Stimulated activated effector memory CD8-positive, alpha-beta T cell treated with anti-CD3 and anti-CD28 coated beads, Interleukin-12 subunit alpha, Interleukin-12 subunit beta, amount 100 ng/mL, for 72 hours (primary cell): ENCODE data around the gene DLG4.
A peak's percentile ranks its signal among the peaks of the same experiment; 100 is the strongest.

Experiments
- ATAC-seq: fragments of 150-1000 bp; cut with Tn5 transposase; 2 replicates; pipeline ENCODE4 v1.10.0; 2021
- DNase-seq, 2 donors: peaks; one replicate each; pipeline ENCODE4 v3.0.0; 2021 to 2022; ENCODE audit warnings: low spot score in 2 of 2
- H3K27ac Mint-ChIP-seq: one replicate; pipeline ENCODE4 v1.8.0; 2022; ENCODE audit warnings: mild to moderate bottlenecking, mixed read lengths
- H3K36me3 Mint-ChIP-seq: one replicate; pipeline ENCODE4 v1.8.0; 2022; ENCODE audit warnings: mild to moderate bottlenecking, mixed read lengths
- H3K4me1 Mint-ChIP-seq: one replicate; pipeline ENCODE4 v1.8.0; 2022; ENCODE audit warnings: mixed read lengths
- H3K4me3 Mint-ChIP-seq: one replicate; pipeline ENCODE4 v1.8.0; 2022; ENCODE audit warnings: mild to moderate bottlenecking, mixed read lengths
- H3K9me3 Mint-ChIP-seq: one replicate; pipeline ENCODE4 v1.8.0; 2022; ENCODE audit warnings: mixed read lengths

DLG4 gene

GRCh38 chr17:7239091-7240027 lies 19.7 kb upstream of the DLG4 start, which contains the start of gene PHF23:
Gene PHF23, minus strand, starts transcription at chr17:7239457. Its CDS starts 178 bp downstream, at chr17:7239279.
- H3K9me3 Mint-ChIP-seq = no peaks in the 10 kb centered on the region
- H3K27ac Mint-ChIP-seq = peak within 1 kb of the TSS; percentile 97
- peaks cover 96% of the 10 kb centered on the region for H3K36me3 Mint-ChIP-seq
- H3K4me3 Mint-ChIP-seq = peak within 1 kb of the TSS; percentile 99
- DNase-seq = peak; percentile 93 to 99
- peak; percentile 77 for ATAC-seq
- peaks cover 75% of the 10 kb centered on the region for H3K4me1 Mint-ChIP-seq

- Mint-ChIP-seq H3K27ac (peak overlapping the region; percentile 97), H3K36me3 (peaks cover 96% of the 10 kb centered on the region), H3K4me3 (peak overlapping the region; percentile 99), H3K4me1 (peaks cover 80% of the 10 kb centered on the region), H3K9me3 (no peaks in the 10 kb centered on the region)
- ATAC-seq = no peak
- DNase-seq = no peak
Observed at GRCh38 chr17:7238420-7239090, 18.9 kb upstream of the DLG4 start.

DNA sequence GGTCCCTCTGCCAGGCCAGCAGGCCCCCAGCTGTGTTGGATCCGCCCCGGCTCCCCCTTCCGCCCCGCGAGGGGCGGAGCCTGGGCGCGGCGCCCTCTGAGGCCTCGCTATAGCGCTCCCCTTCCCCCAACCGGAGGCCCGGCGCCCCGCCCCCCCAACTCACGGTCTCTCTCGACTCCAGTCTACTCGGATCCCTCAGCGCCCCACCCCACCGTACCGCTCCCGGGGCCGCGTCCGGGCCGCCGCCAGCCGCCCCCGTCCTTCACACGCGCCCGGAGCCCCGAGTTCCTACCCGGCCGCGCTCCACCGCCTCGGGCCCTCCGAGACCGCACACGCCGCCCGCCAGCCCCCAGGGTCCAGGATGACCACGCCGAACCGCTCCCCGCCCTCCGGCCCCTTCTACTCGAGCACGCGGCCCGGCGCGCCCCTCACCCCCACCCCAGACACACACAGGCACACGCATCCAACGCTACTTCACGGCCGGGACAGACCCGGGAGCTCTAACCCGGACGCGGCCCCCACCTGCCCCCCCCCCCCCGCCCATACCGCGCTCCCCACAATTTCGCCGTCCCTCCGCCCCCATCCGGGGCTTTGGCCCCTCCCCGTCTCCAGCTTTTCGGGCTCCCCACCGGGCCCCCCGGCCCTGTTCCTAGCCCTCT lies 18.3 kb upstream of the DLG4 start:
- Mint-ChIP-seq H3K4me3 (peak overlapping the region; percentile 99), H3K4me1 (peaks cover 80% of the 10 kb centered on the region), H3K9me3 (no peaks in the 10 kb centered on the region), H3K27ac (peak overlapping the region; percentile 97), H3K36me3 (peaks cover 92% of the 10 kb centered on the region)
- DNase-seq (peak; percentile 77 to 89), ATAC-seq (peak; percentile 52)

GRCh38 chr17:7237266-7237760 lies 17.7 kb upstream of the DLG4 start:
- peak overlapping the region; percentile 97 for H3K27ac Mint-ChIP-seq
- H3K9me3 Mint-ChIP-seq = no peaks in the 10 kb centered on the region
- ATAC-seq (no peak), DNase-seq (no peak)
- H3K36me3 Mint-ChIP-seq = peaks cover 88% of the 10 kb centered on the region
- peaks cover 79% of the 10 kb centered on the region for H3K4me1 Mint-ChIP-seq
- peak overlapping the region; percentile 99 for H3K4me3 Mint-ChIP-seq

- peaks cover 88% of the 10 kb centered on the region for H3K36me3 Mint-ChIP-seq
- peak overlapping the region; percentile 97 for H3K27ac Mint-ChIP-seq
- ATAC-seq (no peak), DNase-seq (no peak)
- H3K4me3 Mint-ChIP-seq = peak overlapping the region; percentile 99
- H3K4me1 Mint-ChIP-seq = peaks cover 79% of the 10 kb centered on the region
- no peaks in the 10 kb centered on the region for H3K9me3 Mint-ChIP-seq
Observed at GRCh38 chr17:7236808-7237207, 17.2 kb upstream of the DLG4 start.

DNA sequence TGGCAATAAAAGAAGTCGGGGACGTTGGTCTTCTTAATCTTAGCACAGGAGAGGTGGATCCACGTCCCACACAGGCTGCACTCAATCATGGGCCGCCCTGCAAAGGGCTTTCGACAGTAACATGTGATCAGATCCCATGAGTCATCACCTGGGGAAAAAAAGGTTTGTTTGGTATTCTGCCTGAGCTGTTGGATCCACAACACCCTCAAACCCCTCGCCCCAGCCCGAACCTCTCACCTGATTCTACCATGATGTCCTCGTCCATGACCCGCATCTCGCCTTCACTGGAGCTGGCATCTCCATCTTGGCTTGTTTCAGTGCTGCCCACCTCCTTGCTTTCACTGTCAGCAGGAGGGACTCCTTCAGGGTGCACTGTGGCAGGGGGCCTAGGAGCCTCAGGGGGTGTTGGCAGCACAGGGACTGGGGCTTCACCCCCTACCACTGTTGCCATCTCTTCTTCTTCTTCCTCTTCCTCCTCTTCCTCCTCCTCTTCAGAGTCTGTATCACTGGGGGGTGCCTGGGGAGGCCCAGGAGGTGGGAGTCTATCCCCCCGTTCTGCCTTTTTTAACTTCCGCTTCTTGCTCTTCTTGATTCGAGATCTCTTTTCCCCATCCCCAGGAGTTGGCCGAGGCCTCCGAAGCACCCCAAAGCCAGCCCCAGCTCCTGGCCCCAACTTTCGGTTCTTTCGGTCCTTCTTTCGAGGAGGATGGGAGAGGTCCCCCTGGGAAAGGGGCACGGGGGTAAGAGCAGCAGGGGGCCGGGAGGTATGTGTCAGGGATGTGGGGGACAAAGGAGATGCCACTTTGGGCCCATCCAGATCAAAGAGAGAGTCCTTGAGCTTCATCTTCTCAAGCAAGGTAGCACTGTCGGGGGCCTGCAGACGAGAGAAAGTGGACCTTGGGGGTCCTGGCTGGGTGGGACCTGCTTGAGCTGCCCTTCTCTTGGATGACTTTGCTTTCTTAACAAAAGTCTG lies 16.3 kb upstream of the DLG4 start:
- ATAC-seq (no peak), DNase-seq (no peak)
- Mint-ChIP-seq H3K27ac (peak overlapping the region; percentile 36), H3K9me3 (no peaks in the 10 kb centered on the region), H3K4me3 (peak overlapping the region; percentile 99), H3K4me1 (peaks cover 74% of the 10 kb centered on the region), H3K36me3 (peaks cover 82% of the 10 kb centered on the region)

GRCh38 chr17:7234083-7234951 lies 14.7 kb upstream of the DLG4 start, which contains the start of gene DVL2:
Gene DVL2, minus strand, starts transcription at chr17:7234517. Its CDS starts 255 bp downstream, at chr17:7234262.
- Mint-ChIP-seq H3K4me3 (peak within 1 kb of the TSS; percentile 99), H3K4me1 (peaks cover 68% of the 10 kb centered on the region), H3K9me3 (no peaks in the 10 kb centered on the region), H3K36me3 (peaks cover 80% of the 10 kb centered on the region), H3K27ac (peak within 1 kb of the TSS; percentile 95)
- DNase-seq (peak; percentile 85 to 98), ATAC-seq (peak; percentile 65)

DNA sequence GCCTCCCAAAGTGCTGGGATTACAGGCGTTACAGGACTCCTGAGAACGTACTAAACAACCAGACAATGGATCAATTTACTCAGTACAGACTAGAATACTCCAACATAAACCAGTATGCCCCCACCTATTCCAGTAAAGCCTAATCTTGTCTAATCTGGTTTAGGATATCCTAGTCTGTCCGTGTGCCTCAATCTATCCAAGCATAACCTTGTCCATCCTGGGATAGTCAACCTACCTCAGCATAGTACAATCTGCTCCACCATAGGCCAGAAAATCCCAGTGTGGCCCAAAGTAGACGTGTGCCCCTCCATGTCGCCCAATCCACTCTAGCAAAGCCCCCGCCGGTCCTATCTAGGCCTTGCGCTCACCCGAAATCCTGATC lies 14.1 kb upstream of the DLG4 start:
- Mint-ChIP-seq H3K36me3 (peaks cover 80% of the 10 kb centered on the region), H3K4me1 (peaks cover 68% of the 10 kb centered on the region), H3K4me3 (peak overlapping the region; percentile 99), H3K9me3 (no peaks in the 10 kb centered on the region), H3K27ac (peak overlapping the region; percentile 95)
- ATAC-seq = peak; percentile 4
- DNase-seq = no peak

GRCh38 chr17:7232114-7232513 lies 12.5 kb upstream of the DLG4 start:
- Mint-ChIP-seq H3K36me3 (peaks cover 85% of the 10 kb centered on the region), H3K4me3 (peak overlapping the region; percentile 99), H3K9me3 (no peaks in the 10 kb centered on the region), H3K4me1 (peaks cover 72% of the 10 kb centered on the region), H3K27ac (no peak overlapping the region)
- ATAC-seq (no peak), DNase-seq (no peak)

DNA sequence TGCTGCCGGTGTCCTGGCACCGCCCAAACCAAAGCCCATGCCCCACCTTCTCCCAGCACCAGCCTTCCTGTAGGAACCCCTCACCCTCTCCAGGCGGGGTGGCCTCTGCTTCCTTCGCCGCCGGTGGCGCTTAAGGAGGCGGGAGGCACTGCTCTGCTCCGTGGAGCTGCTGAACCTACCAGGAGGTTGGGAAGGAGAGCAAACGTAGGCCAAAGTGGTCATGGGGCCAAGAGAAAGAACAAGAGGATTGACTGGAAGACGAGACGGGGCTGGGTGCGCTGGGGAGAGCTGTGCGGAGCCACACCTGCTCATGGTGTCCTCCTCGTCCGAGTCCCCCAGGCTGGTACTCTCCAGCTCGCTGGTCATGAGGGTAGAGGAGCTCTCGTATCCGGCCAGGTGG lies 9.9 kb upstream of the DLG4 start:
- Mint-ChIP-seq H3K4me1 (peaks cover 46% of the 10 kb centered on the region), H3K27ac (peak overlapping the region; percentile 48), H3K36me3 (peaks cover 83% of the 10 kb centered on the region)

DNA sequence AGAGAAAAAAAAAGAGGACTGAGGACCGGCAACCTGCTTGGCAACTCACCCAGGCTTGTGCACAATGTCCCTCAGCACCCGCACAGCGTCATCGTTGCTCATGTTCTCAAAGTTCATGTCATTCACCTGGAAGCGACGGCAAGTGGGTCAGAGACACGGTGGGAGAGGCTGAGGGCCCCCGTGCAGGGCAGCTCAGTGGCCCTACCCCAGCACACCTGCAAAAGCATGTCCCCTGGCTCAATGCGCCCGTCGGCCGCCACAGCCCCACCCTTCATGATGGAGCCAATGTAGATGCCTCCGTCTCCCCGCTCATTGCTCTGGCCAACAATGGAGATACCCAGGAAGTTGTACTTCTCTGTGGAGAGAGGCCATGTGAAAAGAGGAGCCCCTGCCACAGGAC lies 9.3 kb upstream of the DLG4 start:
- Mint-ChIP-seq H3K4me3 (no peak overlapping the region), H3K27ac (peak overlapping the region; percentile 48), H3K36me3 (peaks cover 83% of the 10 kb centered on the region), H3K4me1 (peaks cover 43% of the 10 kb centered on the region), H3K9me3 (no peaks in the 10 kb centered on the region)
- ATAC-seq (no peak), DNase-seq (no peak)

More for the DNA sequence above, 9.9 kb upstream of the DLG4 start:
- H3K9me3 Mint-ChIP-seq = no peaks in the 10 kb centered on the region
- H3K4me3 Mint-ChIP-seq = no peak overlapping the region
- ATAC-seq (no peak), DNase-seq (no peak)

DNA sequence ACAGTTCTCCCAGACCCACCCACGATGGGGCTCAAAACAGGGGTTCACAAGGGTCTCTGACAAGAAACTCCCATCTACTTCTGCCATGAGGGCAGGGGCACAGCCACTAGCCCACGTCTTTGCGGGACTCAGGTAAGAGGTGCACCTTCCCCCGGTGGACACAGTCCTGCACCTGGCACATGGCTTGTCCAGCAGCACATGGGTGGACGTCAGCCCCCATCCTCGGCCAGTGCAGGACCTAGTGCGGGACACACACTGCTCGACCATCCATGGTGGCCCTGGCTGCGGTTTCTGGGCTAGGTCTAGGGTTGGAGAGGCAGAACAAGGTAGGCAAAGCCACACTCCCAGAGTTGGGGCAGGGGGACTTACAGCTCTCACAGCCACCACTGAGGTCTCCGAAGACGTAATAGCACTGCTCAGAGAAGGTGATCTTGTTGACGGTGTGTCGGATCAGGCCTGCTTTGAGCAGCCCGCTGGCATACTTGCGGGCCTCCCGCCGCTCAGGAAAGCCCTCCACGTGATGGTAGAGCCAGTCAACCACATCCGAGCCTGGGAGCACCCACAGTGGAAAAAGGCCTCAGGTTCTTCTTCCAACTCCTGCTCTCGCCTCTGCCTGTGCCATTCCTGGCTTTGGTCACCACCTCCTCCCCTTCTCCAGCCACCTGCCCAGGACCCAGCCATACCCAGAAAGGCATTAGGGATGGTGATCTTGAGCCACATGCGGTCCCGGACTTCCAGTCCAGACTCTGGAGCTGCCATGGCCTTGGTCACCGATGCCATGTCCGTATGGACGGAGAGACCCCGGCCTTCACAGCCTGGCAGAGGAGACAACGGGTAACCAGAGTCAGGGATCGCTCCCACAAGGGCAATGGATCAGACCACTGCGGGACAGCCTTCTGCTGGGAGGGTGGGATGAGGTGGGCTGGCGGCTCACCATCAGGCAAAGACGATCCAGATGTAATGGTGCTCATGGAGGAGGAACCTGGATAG lies 7.4 kb upstream of the DLG4 start:
- H3K36me3 Mint-ChIP-seq = peaks cover 91% of the 10 kb centered on the region
- DNase-seq (no peak), ATAC-seq (peak; percentile 17)
- peaks cover 32% of the 10 kb centered on the region for H3K4me1 Mint-ChIP-seq
- H3K27ac Mint-ChIP-seq = peak overlapping the region; percentile 40
- no peaks in the 10 kb centered on the region for H3K9me3 Mint-ChIP-seq
- H3K4me3 Mint-ChIP-seq = no peak overlapping the region
